ENCODE measurements around the gene GRIN3B. TPM values are rescaled to one million over a fixed set of nuclear protein-coding genes. Genes with fewer than 3 reads are reported as not detected.

The GRIN3B gene
- total and polyA plus RNA-seq, 10 of the 15 experiments (the other 5 are each of a cell fraction or from before 2014, with no cell fraction given): 0.15 TPM; not detected in 9

GRCh38 chr19:1000095-1000494, at the start of gene GRIN3B (continued):
- TF ChIP-seq, protein P1, sequence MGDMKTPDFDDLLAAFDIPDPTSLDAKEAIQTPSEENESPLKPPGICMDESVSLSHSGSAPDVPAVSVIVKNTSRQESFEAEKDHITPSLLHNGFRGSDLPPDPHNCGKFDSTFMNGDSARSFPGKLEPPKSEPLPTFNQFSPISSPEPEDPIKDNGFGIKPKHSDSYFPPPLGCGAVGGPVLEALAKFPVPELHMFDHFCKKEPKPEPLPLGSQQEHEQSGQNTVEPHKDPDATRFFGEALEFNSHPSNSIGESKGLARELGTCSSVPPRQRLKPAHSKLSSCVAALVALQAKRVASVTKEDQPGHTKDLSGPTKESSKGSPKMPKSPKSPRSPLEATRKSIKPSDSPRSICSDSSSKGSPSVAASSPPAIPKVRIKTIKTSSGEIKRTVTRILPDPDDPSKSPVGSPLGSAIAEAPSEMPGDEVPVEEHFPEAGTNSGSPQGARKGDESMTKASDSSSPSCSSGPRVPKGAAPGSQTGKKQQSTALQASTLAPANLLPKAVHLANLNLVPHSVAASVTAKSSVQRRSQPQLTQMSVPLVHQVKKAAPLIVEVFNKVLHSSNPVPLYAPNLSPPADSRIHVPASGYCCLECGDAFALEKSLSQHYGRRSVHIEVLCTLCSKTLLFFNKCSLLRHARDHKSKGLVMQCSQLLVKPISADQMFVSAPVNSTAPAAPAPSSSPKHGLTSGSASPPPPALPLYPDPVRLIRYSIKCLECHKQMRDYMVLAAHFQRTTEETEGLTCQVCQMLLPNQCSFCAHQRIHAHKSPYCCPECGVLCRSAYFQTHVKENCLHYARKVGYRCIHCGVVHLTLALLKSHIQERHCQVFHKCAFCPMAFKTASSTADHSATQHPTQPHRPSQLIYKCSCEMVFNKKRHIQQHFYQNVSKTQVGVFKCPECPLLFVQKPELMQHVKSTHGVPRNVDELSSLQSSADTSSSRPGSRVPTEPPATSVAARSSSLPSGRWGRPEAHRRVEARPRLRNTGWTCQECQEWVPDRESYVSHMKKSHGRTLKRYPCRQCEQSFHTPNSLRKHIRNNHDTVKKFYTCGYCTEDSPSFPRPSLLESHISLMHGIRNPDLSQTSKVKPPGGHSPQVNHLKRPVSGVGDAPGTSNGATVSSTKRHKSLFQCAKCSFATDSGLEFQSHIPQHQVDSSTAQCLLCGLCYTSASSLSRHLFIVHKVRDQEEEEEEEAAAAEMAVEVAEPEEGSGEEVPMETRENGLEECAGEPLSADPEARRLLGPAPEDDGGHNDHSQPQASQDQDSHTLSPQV (IDR thresholded peaks at IDR 0.05): no peak
- TF ChIP-seq MYC (IDR thresholded peaks at IDR 0.05; ENCODE audit: insufficient read depth, insufficient read length, insufficient replicate concordance, low read length, severe bottlenecking): no peak
- TF ChIP-seq E2F4 (IDR thresholded peaks at IDR 0.05; ENCODE audit: low read depth, low read length): no peak
- TF ChIP-seq IKZF1 (conservative IDR thresholded peaks at IDR 0.05): 0 out of 2 replicates have a peak, but pooled peaks have one; percentile 14
- no peak for TF ChIP-seq NBN (IDR thresholded peaks at IDR 0.05)
- TF ChIP-seq PRDM15 (CRISPR knock-in tag; IDR thresholded peaks at IDR 0.05): no peak

All from GM12878 (cell line).